ENCODE results near the gene PQBP1. TPM values are rescaled to one million over a fixed set of nuclear protein-coding genes. Genes with fewer than 3 reads are reported as not detected.

PQBP1 gene
- polyA plus RNA-seq, 1 donor (not counting 4 experiments of a cell fraction or from before 2014, with no cell fraction given), result 79.0 TPM

GRCh38 chrX:48905090-48905790, 7.5 kb downstream of the PQBP1 start:
- H3K9me1 ChIP-seq (ENCODE audit: control insufficient read depth, extremely low read depth, insufficient read depth, low read length), result no peaks in the 10 kb centered on the region
- no peak overlapping the region for H2AFZ ChIP-seq (ENCODE audit: control insufficient read depth, low read length)
- H3K27me3 ChIP-seq (ENCODE audit: control insufficient read depth, extremely low read depth, insufficient read depth, low read length), result no peaks in the 10 kb centered on the region
- peaks cover 3% of the 10 kb centered on the region for H4K20me1 ChIP-seq (ENCODE audit: control insufficient read depth, extremely low read depth, insufficient read depth, low read length)
- DNase-seq (ENCODE audit: low read depth, low spot score) (no peak), FAIRE-seq (no peak)
- peaks cover 12 to 23% of the 10 kb centered on the region in 2 experiments for H3K36me3 ChIP-seq (ENCODE audit: control insufficient read depth in 2 of 2, extremely low read depth in 1 of 2, insufficient read depth in 2 of 2, low read length in 2 of 2)
- TF ChIP-seq EZH2 (IDR thresholded peaks at IDR 0.05; ENCODE audit: low read length) (no peak), CTCF (optimal IDR thresholded peaks at IDR 0.05 in 1 of 3, IDR thresholded peaks at IDR 0.05 in 1 of 3, conservative IDR thresholded peaks at IDR 0.05 in 1 of 3; ENCODE audit: extremely low read depth in 1 of 3, insufficient read depth in 2 of 3, low read length in 3 of 3) (no peak)
- H3K4me1 ChIP-seq (ENCODE audit: control insufficient read depth, extremely low read depth, insufficient read depth, low read length), result no peaks in the 10 kb centered on the region
- H3K9ac ChIP-seq (ENCODE audit: control insufficient read depth, extremely low read depth, insufficient read depth, low read length), result no peak overlapping the region
- dilution Hi-C loops (cut with MboI; ENCODE audit: extremely low pct_ligation_motif_present, low sequenced_read_pairs), result no loop called here
- no peak overlapping the region for H3K27ac ChIP-seq (ENCODE audit: control insufficient read depth, insufficient read depth, low read length)
- H3K79me2 ChIP-seq (ENCODE audit: control insufficient read depth, insufficient read depth, low read length), result peaks cover 21% of the 10 kb centered on the region
- H3K4me2 ChIP-seq (ENCODE audit: control insufficient read depth, extremely low read depth, insufficient read depth, low read depth, low read length), result no peak overlapping the region
- peaks cover 2% of the 10 kb centered on the region for H3K9me3 ChIP-seq (ENCODE audit: control insufficient read depth, low read depth, low read length)
- no peak overlapping the region for H3K4me3 ChIP-seq (ENCODE audit: control insufficient read depth in 2 of 3, extremely low read depth in 1 of 3, insufficient read depth in 2 of 3, low read depth in 1 of 3, low read length in 3 of 3)

DNA sequence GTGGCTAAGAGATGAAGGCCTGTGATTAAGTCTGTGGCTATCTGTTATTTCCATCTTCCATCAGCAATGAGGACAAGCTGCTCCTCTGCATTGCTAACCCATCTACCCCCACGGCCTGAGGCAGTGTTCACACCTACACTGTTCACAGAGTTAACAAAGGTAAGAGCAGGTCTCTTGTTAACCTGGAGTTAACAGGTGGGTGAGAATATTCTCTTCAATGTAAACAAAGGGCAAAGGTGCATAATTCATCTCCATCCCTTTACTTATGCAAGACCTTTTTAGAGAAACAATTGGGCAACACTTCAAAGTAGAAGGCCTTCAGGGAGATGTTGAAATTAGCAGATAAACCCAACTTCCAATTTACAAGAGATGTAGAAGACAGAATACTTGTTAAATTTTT, 10.9 kb downstream of the PQBP1 start:
- Histone ChIP-seq H3K9me1 (ENCODE audit: control insufficient read depth, extremely low read depth, insufficient read depth, low read length) (no peaks in the 10 kb centered on the region), H3K4me1 (ENCODE audit: control insufficient read depth, extremely low read depth, insufficient read depth, low read length) (peaks cover 7% of the 10 kb centered on the region), H3K79me2 (ENCODE audit: control insufficient read depth, insufficient read depth, low read length) (peaks cover 30% of the 10 kb centered on the region), H3K4me3 (ENCODE audit: control insufficient read depth in 2 of 3, extremely low read depth in 1 of 3, insufficient read depth in 2 of 3, low read depth in 1 of 3, low read length in 3 of 3) (no peak overlapping the region), H3K4me2 (ENCODE audit: control insufficient read depth, extremely low read depth, insufficient read depth, low read depth, low read length) (no peak overlapping the region), H3K9ac (ENCODE audit: control insufficient read depth, extremely low read depth, insufficient read depth, low read length) (no peak overlapping the region), H3K9me3 (ENCODE audit: control insufficient read depth, low read depth, low read length) (peaks cover 3% of the 10 kb centered on the region), H3K27me3 (ENCODE audit: control insufficient read depth, extremely low read depth, insufficient read depth, low read length) (no peaks in the 10 kb centered on the region), H4K20me1 (ENCODE audit: control insufficient read depth, extremely low read depth, insufficient read depth, low read length) (no peaks in the 10 kb centered on the region), H3K36me3 (ENCODE audit: control insufficient read depth in 2 of 2, extremely low read depth in 1 of 2, insufficient read depth in 2 of 2, low read length in 2 of 2) (peaks cover 8 to 17% of the 10 kb centered on the region in 2 experiments), H2AFZ (ENCODE audit: control insufficient read depth, low read length) (no peak overlapping the region), H3K27ac (ENCODE audit: control insufficient read depth, insufficient read depth, low read length) (no peak overlapping the region)
- FAIRE-seq, result no peak
- DNase-seq (ENCODE audit: low read depth, low spot score), result no peak
- dilution Hi-C loops (cut with MboI; ENCODE audit: extremely low pct_ligation_motif_present, low sequenced_read_pairs), result no loop called here
- TF ChIP-seq EZH2 (IDR thresholded peaks at IDR 0.05; ENCODE audit: low read length) (no peak), CTCF (optimal IDR thresholded peaks at IDR 0.05 in 1 of 3, IDR thresholded peaks at IDR 0.05 in 1 of 3, conservative IDR thresholded peaks at IDR 0.05 in 1 of 3; ENCODE audit: extremely low read depth in 1 of 3, insufficient read depth in 2 of 3, low read length in 3 of 3) (no peak)

Data from keratinocyte (primary cell).